Measurements from ENCODE around the gene TRIM73. TPM values are rescaled to one million over a fixed set of nuclear protein-coding genes. Genes with fewer than 3 reads are reported as not detected.
"Not testable (repeated sequence)": the region's sequence is repeated elsewhere in the genome, so short reads cannot be mapped to it uniquely, and the experiment has no call there.

TRIM73 gene
- total RNA-seq (2014; rRNA removed; shearing (Covaris generic)), result under 0.01 and 0.29 TPM in 2 replicates

DNA sequence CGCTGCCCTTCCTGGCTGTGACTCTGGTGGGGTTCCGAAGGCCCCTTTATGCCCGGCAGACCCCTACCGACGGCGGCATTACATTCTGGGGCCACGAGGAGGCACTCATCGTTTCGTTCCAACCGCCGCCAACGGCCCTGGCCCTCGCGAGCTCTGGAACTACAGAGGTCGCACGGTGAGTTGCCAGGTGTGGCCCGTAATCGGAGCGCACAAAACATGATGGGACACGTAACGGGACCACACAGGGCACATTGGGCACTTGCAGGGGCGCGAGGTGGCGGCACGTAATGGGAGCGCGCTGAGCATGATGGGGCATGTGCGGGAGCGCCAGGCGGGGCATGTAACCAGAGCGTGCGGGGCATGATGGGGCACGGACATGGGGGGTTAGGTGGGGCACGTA lies at the start of gene TRIM73:
TSS of gene TRIM73 (plus strand) at position 301 of the 400 bp plus-strand sequence. CDS start 3,305 bp downstream, outside the sequence.
- not testable (repeated sequence) for DNase-seq (ENCODE audit: low read depth)

DNA sequence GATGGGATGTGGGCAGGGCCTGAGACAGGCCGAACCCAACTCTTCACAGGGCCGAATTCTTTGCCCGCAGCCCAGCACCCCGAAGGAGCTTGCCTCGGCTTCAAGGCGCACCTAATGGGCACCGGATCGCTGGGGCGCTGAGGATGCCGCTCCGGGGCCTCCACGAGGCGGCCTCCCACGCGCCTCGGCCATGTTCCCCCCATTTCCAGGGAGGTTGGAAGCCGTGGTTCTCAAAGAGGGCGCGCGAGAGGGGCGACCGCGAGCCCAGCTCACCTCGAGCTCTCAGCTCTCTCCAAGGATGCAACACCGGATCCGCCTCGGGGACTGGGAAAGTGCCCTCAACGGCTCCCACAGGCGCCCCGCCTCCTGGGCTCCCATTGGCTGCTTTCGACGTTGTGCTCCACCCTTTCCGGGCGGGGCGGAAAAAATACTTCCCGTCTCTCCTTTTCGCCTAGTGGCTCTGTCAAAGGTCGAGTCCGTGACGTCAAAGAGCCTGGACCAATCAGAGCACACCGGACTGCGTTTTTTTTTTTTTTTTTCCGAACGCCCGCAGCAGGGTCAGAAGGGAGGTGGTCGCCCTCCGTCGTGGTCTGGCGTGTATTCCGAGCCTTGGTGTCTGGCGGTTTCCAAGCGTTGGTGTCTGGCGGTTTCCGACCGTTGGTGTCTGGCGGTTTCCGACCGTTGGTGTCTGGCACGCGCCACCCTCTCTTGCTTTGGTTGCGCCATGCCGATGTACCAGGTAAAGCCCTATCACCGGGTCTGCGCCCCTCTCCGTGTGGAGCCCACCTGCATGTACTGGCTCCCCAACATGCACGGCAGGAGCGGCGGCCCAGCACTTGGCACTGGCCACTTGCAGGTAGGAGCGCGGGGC lies 36.5 kb upstream of the TRIM73 start:
- peak; percentile 37 for DNase-seq (ENCODE audit: low read depth)

DNA sequence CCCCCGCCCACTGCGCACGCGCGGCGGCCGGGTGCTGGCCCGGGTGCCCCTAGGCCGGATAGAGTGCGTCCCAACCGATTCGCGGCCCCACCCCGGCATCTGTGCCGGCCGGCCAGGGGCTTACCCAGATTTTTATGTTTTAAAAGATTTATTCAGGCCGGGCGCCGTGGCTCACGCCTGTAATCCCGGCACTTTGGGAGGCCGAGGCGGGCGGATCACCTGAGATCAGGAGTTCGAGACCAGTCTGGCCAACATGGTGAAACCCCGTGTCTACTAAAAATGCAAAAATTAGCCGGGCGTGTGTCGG lies 35.9 kb upstream of the TRIM73 start:
- DNase-seq (ENCODE audit: low read depth), result not testable (repeated sequence)

DNA sequence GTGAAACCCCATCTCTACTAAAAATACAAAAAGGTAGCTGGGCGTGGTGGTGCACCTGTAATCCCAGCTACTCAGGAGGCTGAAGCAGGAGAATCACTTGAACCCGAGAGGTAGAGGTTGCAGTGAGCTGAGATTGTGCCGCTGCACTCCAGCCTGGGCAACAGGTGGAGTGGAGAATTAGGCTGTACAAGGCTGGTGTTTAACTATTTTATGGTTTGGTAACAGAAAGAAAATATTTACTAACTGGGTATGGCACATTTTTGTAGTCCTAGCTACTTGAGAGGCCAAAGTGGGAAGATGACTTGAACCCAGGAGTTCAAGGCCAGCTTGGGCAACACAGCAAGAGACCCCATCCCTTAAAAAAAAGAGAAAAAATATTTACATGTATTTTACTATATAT lies 31.4 kb upstream of the TRIM73 start:
- DNase-seq (ENCODE audit: low read depth), result not testable (repeated sequence)

DNA sequence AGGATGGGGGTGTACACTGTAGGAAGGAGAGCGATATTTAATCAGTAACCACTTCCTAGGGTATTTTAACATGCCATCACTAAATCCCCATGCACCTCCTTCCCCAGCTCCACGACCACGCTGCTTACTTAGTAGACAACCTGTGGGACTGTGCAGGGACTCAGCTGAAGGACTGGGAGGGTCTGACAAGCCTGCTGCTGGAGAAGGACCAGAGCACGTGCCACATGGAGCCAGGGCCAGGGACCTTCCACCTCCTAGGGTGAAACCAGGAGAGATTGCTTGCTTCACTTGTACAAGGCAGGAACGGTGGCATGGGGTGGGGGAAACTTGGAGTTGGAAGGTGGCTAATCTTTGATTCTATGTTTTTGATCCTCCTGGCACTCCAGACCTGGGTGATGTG lies 28.8 kb upstream of the TRIM73 start:
- not testable (repeated sequence) for DNase-seq (ENCODE audit: low read depth)

DNA sequence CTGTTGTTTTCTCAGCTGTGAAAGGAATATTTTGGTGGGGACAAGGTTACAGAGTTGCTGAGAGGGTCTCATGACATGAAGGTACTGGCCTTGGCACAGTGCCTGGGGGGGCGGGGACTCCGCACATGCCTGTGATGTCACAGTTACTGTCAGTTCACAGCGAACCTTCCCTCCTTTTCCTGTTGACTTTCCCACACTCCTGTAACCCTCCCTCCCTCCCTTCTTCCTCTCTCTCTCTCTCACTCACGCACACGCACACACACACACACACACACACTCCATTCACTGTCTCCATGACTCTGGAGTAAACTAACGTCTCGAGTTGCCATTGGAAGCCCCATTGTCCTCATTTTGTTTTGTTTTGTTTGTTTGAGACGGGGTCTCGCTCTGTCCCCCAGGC lies 28.1 kb upstream of the TRIM73 start:
- not testable (repeated sequence) for DNase-seq (ENCODE audit: low read depth)

DNA sequence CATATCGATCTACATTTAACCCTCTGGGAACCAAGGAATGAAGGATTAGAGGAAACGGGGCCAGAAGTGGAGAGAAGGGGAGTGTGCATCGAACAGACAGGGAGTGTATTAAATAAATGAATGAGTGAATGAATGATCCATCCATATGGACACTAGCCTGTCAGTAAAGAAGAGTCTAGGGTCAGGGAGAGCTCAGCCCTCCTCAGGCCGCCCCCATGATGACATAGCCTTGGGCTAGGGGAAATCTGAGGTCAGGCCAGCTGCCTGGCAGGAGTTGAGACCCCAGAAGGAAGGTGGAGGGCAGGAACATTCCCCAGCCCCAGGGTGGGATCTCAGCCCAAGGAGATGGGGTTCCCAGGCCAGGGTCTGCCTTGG lies 21.3 kb upstream of the TRIM73 start:
- DNase-seq (ENCODE audit: low read depth), result not testable (repeated sequence)

DNA sequence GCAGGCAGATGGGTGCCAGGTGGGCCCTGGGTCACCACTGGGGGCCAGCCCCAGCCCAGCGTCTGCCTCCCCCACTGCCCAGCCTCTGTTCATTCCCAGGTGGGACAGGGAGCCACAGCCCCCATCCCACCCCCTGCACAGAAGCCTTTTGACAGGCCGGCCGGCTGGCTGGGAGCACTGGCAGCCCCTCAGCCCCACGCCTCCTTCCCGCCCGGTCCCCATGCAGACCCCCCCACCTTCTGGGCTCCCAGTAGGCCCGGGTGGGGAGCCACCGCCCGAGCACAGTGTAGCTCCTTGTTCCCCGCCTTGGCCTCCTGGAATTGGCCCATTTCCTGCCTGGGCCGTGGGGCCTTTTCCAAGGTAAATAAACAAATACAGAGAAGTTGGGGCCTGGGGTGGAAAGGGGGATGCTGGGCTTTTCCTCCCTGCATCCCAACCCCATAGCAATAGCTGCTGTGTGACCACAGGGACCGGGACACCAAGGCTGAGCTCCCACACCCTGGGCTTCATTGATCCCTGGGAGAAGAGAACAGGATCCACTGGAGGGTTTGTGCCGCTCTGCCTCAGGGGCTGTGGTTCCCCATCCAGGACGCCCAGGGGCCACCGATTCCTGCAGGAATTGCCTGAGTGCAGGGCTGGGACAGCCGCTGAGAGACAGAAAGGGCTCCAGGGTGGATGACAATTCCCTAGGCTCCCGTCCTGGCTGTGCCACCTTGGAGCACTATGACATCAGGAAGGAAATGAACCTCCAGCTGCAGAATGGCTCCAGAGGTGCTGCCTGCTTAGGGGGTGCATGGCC lies 20.7 kb upstream of the TRIM73 start:
- DNase-seq (ENCODE audit: low read depth), result not testable (repeated sequence)

DNA sequence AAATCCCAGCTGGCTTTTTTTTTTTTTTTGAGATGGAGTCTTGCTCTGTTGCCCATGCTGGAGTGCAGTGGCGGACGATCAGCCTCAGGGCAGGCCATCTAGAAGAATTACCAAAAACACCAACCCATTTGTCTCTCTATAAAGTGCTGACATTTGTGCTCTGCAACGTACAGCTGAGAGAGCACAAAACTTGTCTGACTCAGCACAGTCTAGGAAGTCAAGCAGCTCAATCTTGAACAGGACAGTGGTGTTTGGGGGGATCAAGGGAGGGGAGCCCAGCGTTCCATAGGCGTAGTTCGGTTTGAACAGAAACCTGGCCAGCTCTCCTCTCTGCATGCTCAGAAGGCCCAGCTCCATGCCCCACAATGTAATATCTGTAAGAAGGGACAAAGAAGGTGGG lies 2.2 kb upstream of the TRIM73 start:
- DNase-seq (ENCODE audit: low read depth), result not testable (repeated sequence)

DNA sequence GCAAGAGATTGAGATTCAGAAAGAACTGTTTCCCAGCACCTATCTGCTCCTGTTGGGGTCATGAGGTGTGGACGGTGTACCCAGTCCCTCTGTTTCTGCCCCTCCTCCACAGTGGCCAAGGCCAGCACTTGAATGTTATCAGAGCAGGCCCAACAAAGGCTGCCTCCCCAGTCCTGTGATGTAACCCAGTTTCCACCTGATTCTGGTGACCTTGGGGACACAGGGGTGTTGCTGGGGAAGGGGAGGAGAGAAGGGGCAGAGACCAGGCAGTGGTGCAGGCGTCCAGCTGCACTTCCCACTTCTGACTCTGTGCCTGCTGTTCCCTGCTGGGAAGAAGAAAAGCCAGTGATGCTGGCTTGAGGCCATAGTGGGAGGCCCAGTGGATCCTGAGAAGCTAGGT lies 2.4 kb downstream of the TRIM73 start:
- not testable (repeated sequence) for DNase-seq (ENCODE audit: low read depth)

DNA sequence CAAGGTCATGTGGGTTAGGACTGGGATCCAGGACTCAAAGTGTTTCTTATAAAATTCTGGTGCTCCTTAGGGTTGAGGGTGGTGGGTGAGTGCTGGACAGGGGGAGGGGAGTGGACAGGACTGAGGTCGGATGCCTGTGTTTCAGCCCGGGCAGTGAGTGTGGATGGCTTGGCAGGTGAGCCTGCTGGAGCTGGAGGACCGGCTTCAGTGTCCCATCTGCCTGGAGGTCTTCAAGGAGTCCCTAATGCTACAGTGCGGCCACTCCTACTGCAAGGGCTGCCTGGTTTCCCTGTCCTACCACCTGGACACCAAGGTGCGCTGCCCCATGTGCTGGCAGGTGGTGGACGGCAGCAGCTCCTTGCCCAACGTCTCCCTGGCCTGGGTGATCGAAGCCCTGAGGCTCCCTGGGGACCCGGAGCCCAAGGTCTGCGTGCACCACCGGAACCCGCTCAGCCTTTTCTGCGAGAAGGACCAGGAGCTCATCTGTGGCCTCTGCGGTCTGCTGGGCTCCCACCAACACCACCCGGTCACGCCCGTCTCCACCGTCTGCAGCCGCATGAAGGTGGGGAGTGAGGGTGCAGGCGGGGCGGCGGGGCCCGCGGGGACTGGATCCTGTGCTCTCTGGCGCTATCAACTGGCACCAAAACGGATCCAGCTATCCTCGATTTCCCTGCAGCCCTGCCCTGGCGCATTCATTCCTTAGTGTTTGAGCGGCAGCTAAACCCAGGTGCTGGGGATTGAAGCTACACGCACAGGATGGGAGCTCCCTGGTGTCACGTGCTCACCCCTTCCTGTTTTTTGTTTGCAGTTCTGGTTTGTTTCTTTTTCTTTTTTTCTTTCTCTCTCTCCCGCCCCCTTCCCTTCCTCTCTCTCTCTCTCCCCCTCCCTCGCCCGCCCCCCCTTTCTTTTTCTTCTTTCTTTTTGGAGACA lies 3.6 kb downstream of the TRIM73 start:
- DNase-seq (ENCODE audit: low read depth), result not testable (repeated sequence)

DNA sequence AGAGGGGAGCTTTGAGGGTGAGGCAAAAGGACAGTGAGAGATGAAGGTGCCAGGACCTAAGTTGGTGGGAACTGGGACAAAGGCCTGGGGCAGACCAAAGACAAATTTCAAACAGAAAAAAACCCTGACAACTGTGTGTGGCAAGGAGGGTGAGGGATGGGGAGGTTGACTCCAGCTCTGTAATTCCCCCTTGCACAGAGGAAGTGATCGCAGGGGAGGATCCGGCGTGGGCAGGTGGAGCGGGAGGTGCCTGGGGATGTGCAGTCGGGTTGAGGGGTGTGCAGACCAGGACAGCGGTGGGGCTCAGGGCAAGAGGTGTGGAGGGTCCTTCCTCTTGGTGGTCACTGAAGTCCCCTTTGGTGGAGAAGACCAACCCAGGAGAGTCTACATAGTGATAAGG lies 5.1 kb downstream of the TRIM73 start:
- DNase-seq (ENCODE audit: low read depth), result not testable (repeated sequence)

DNA sequence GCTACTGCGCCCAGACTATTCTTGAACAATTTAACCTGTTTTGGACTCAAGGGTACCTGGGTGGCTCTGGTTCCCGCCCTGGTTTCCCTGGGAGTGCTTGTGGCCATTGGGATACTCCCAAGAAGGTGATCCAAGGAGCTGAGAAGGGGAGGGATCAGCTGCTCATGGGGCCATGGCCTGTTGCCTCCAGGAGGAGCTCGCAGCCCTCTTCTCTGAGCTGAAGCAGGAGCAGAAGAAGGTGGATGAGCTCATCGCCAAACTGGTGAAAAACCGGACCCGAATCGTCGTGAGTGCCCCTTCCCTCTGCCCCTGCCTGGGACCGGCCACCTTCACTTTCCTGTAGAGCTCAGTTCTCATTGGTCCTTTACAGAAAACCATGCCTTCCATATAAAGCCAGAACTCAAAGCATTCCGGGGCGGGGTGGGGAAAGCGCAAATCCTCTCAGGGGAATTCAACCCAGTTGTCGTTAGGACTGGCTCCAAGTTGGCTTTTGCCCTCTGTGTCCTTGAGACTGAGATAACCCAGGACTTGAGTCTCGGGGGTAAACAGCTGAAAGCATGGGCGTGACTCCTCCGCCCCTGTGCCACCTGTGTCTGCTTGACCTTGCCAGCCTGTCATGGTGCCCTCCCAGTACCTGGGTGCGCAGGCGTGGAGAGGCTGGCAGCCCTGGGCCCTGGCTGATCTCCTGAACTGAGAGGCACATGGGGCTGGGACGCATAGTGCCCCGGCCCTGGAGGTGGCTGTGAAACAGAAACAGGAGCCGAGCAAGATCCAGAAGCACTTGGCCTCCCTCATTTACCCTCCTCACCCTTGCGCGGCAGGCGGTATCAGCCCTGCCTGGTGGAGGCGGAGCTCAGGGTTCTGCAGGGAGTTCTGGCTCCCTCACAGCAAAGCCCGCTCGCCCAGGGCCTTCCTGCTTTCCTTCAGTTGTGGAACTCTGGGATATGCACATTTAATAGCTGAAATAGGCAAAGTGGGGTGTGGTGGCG lies 8.3 kb downstream of the TRIM73 start:
- DNase-seq (ENCODE audit: low read depth), result not testable (repeated sequence)

DNA sequence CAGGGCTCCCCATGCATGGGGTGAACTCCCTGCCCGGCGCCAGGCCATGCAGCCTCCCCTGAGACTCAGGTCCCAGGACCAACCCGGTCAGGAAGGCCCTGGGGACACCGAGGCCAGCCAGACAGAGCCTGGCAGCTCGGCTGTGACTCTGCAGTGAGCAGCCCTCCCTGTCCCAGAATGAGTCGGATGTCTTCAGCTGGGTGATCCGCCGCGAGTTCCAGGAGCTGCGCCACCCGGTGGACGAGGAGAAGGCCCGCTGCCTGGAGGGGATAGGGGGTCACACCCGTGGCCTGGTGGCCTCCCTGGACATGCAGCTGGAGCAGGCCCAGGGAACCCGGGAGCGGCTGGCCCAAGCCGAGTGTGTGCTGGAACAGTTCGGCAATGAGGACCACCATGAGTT lies 9.2 kb downstream of the TRIM73 start:
- not testable (repeated sequence) for DNase-seq (ENCODE audit: low read depth)

DNA sequence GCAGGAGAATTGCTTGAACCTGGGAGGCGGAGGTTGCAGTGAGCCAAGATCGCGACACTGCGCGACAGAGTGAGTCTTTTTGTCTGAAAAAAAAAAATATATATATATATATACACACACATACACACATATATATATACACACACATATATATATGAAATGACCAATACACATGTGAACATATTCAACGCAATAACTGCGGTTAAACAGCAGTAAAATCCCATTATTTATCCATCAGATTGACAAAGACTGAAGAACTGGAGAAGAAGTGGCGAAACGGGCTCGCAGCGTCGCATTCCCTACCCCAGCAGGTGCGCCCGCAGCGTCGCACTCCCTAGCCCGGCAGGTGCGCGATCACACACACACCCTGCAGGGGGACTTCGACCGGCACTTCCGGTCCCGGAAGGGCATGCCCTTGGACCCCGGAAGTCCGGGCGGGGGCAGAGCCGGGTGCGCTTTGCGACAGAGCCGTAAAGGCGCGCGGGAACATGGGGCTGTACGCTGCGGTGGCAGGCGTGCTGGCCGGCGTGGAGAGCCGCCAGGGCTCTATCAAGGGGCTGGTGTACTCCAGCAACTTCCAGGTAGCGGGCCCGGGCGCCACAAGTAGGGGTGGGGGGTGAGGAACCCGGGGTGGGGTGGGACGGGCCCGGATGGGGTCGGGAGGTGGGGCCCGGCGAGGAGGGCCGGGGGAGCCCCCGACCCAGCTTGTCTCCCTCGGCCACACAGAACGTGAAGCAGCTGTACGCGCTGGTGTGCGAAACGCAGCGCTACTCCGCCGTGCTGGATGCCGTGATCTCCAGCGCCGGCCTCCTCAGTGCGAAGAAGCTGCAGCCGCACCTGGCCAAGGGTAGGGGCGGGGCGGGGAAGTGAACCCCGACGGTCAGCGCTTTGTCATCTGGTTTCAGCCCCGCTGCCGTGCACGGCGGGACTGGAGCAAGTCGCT lies 14.7 kb downstream of the TRIM73 start:
- not testable (repeated sequence) for DNase-seq (ENCODE audit: low read depth)

DNA sequence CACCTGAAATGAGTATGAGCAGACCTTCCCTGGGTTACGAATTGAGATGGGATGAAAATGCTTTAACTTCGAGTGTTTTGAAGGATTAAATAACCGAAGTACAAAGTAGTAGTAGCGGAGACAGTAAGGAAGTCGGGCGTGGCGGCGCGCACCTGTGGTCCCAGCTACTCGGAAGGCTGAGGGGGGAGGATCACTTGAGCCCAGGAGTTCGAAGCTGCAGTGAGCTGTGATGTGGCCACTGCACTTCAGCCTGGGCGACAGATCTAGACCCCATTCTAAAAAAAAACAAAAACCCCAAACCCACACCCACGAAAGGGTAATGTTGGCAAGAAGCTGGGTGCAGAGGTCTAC lies 15.4 kb downstream of the TRIM73 start:
- not testable (repeated sequence) for DNase-seq (ENCODE audit: low read depth)

DNA sequence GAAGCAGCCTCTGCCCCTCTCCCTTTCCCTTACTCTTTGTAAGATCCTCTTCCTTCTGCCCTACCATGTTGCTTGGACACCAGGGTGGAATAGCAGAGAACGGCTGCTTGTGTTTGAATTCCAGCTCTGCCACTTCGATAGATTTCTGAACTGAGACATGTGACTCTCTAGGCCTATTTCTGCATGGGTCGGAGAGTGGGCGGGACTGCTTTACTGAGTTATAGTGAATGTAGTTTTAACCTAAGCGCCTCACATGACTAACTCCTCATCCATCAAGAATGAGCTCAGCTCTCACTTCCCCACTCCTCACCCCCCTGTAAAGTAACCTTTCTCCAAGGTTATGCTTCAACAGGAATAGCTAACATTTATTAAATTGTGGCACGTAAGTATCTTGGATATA lies 18.8 kb downstream of the TRIM73 start:
- DNase-seq (ENCODE audit: low read depth), result not testable (repeated sequence)

DNA sequence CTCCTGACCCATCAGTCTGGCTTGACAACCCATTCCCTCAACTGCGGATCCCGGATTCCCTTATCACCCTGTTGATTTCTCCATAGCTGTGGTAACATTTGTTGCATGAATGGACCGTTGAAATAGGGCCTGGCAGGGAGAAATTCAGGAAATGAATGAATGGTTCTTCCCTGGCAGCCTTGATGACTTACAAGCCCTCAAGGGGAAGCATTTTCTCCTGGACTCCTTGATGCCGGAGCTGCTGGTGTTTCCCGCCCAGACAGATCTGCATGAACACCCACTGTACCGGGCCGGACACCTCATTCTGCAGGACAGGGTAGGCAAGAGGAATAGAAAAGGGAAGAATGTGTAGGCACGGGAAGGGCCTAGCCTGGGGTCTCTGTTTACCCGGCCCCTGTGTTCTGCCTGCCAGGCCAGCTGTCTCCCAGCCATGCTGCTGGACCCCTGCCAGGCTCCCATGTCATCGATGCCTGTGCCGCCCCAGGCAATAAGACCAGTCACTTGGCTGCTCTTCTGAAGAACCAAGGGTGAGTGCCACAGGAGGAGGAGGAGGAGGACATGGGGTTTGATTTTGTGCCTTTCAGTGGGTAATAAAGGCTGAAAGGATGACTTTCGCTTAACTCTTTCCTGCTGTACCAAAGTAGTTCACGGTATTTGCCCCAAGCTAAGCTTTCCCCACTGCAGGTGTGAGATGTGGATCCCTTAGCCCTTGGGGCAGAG lies 19.4 kb downstream of the TRIM73 start:
- DNase-seq (ENCODE audit: low read depth), result peak; percentile 72

DNA sequence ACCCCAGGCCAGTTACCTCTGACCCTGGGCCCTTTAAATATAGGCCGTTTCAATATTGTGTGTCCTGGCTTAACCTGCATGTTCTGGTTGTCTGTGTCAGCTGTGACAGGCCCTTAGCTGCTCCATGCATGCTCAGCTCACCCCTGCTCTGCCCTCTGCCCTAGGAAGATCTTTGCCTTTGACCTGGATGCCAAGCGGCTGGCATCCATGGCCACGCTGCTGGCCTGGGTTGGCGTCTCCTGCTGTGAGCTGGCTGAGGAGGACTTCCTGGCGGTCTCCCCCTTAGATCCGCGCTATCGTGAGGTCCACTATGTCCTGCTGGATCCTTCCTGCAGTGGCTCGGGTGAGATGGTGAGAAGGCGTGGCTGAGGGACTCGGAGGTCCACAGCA lies 20.0 kb downstream of the TRIM73 start:
- not testable (repeated sequence) for DNase-seq (ENCODE audit: low read depth)

Data from RPMI7951 (cell line).